HL-60 (cell line): ENCODE results near the gene LIMS1.

ENCODE experiments used
- DNase-seq, 2 experiments: peaks; one replicate each; pipeline ENCODE4 v3.0.0-alpha.2; 2010 to 2020; ENCODE audit warnings: low read depth in 1 of 2, low spot score in 1 of 2
- H3K27ac ChIP-seq: fragments of 250-450 bp; sonication (Bioruptor Pico); replicated peaks from 2 replicates; pipeline ENCODE4 v1.5.1; 2020; ENCODE audit warnings: mild to moderate bottlenecking, moderate library complexity
- H3K27me3 ChIP-seq: fragments of 250-450 bp; sonication (Bioruptor Pico); 2 replicates; pipeline ENCODE4 v1.5.1; 2021; ENCODE audit warnings: mild to moderate bottlenecking, moderate library complexity; ENCODE audit not compliant: insufficient read depth, poor library complexity, severe bottlenecking
- H3K4me3 ChIP-seq: replicated peaks from 2 replicates; pipeline ENCODE4 v1.5.1; 2011; ENCODE audit warnings: mild to moderate bottlenecking, control low read depth, low read length; ENCODE audit not compliant: insufficient read depth
- GABPA ChIP-seq: IDR thresholded peaks from 2 replicates; pipeline ENCODE4 v1.6.1; 2012; ENCODE audit warnings: low read depth
- POLR2AphosphoS5 ChIP-seq: IDR thresholded peaks from 2 replicates; pipeline ENCODE4 v1.6.1; 2012; ENCODE audit warnings: low read depth
- REST ChIP-seq: IDR thresholded peaks from 2 replicates; pipeline ENCODE4 v1.6.1; 2012; ENCODE audit warnings: low read depth; ENCODE audit not compliant: insufficient replicate concordance
- SPI1 ChIP-seq: IDR thresholded peaks from 2 replicates; pipeline ENCODE4 v1.6.1; 2012; ENCODE audit warnings: low read depth, mild to moderate bottlenecking, borderline replicate concordance
- TF ChIP-seq, protein P1 (sequence below): IDR thresholded peaks from one replicate; pipeline ENCODE4 v1.5.1; 2011; ENCODE audit warnings: low read length, control low read depth, inconsistent platforms; ENCODE audit not compliant: insufficient read depth

Gene LIMS1

GRCh38 chr2:108560895-108561530 is 26.7 kb downstream of the LIMS1 start:
- TF ChIP-seq REST, result no peak
- TF ChIP-seq, protein P1, sequence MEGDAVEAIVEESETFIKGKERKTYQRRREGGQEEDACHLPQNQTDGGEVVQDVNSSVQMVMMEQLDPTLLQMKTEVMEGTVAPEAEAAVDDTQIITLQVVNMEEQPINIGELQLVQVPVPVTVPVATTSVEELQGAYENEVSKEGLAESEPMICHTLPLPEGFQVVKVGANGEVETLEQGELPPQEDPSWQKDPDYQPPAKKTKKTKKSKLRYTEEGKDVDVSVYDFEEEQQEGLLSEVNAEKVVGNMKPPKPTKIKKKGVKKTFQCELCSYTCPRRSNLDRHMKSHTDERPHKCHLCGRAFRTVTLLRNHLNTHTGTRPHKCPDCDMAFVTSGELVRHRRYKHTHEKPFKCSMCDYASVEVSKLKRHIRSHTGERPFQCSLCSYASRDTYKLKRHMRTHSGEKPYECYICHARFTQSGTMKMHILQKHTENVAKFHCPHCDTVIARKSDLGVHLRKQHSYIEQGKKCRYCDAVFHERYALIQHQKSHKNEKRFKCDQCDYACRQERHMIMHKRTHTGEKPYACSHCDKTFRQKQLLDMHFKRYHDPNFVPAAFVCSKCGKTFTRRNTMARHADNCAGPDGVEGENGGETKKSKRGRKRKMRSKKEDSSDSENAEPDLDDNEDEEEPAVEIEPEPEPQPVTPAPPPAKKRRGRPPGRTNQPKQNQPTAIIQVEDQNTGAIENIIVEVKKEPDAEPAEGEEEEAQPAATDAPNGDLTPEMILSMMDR, result no peak
- no peak for TF ChIP-seq POLR2AphosphoS5
- no peak for TF ChIP-seq GABPA
- TF ChIP-seq SPI1, result no peak
- Histone ChIP-seq H3K27me3 (no peaks in the 10 kb centered on the region), H3K27ac (no peak overlapping the region)

DNA sequence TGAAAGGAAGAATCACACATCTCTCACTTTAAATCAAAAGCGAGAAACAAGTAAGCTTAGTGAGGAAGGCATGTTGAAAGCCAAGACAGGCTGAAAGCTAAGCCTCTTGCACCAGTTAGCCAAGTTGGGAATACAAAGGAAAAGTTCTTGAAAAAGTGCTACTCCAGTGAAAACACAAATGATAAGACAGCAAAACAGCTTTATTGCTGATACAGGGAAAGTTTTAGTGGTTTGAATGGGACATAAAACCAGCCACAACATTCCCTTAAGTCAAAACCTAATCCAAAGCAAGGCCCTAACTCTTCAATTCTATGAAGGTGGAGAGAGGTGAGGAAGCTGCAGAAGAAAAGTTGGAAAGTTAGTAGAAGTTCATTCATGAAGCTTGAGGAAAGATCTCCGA is 28.0 kb downstream of the LIMS1 start:
- H3K4me3 ChIP-seq, result no peak overlapping the region
- H3K27ac ChIP-seq, result no peak overlapping the region
- DNase-seq, result no peak
- H3K27me3 ChIP-seq, result no peaks in the 10 kb centered on the region
- TF ChIP-seq REST, result no peak
- TF ChIP-seq SPI1, result no peak
- TF ChIP-seq POLR2AphosphoS5, result no peak
- TF ChIP-seq GABPA, result no peak
- TF ChIP-seq, protein P1, result no peak

More at GRCh38 chr2:108560895-108561530, 26.7 kb downstream of the LIMS1 start:
- no peak for DNase-seq
- no peak overlapping the region for H3K4me3 ChIP-seq

DNA sequence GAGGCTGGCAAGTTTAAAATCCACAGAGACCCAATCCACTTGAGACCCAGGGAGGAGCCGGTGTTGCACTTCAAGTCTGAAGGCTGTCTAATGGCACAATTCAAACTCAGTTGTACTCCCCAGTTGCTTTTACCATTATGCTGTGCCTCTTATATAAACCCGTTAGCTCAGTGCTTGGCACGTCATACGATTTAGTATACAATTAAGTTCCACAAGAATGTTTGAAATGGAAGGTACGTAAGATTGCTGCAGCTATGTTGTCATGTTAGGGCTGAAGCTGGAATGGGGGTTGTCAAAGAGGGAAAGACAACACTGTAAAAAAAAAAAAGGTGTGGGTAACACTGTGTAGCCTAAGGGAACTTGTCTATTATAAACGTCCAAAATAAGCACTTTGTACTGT is 30.2 kb downstream of the LIMS1 start:
- Histone ChIP-seq H3K27ac (no peak overlapping the region), H3K27me3 (no peaks in the 10 kb centered on the region), H3K4me3 (no peak overlapping the region)
- TF ChIP-seq POLR2AphosphoS5 (no peak), REST (no peak), GABPA (no peak), SPI1 (no peak)
- TF ChIP-seq, protein P1, result no peak
- DNase-seq, result no peak
